ENCODE measurements around the gene RARG. TPM values are rescaled to one million over a fixed set of nuclear protein-coding genes. Genes with fewer than 3 reads are reported as not detected.

The RARG gene
- total and polyA plus RNA-seq, 2 of the 8 experiments (the other 6 are each of a cell fraction or from before 2014, with no cell fraction given): 68.6 to 68.9 TPM

GRCh38 chr12:53204351-53204750 lies 27.7 kb downstream of the RARG start:
- no peak overlapping the region for H3K4me3 ChIP-seq (ENCODE audit: extremely low read depth in 1 of 4, insufficient read depth in 2 of 4, low read depth in 3 of 4, low read length in 4 of 4)
- peaks cover 5% of the 10 kb centered on the region; the same call in 1 of the 2 replicates for H3K23me2 ChIP-seq (ENCODE audit: low read depth, low read length)
- no peaks in the 10 kb centered on the region for H3K36me3 ChIP-seq (ENCODE audit: control insufficient read depth in 2 of 4, insufficient read depth in 4 of 4, low read length in 3 of 4)
- no peak overlapping the region for H2BK120ac ChIP-seq (replicated peaks; ENCODE audit: low read depth, low read length)
- no peak overlapping the region for H2BK15ac ChIP-seq (ENCODE audit: low read length)
- ChIA-PET POLR2A (ENCODE audit: partially characterized antibody) (interaction anchor here (1.4 kb wide), 1 partner anchor 9 kb away, joined by 4 read pairs; no protein-coding TSS in a partner anchor), CTCF (ENCODE audit: partially characterized antibody) (interaction anchor here (1.1 to 22.3 kb wide), 6 partner anchors 9 to 86 kb away, joined by 4 to 573 read pairs (median 84); partner anchors contain the start of genes CSAD, MYG1, PFDN5 and RARG)
- no peak overlapping the region for H3K4me2 ChIP-seq (ENCODE audit: insufficient read depth in 1 of 2, low read depth in 2 of 2, low read length in 2 of 2)
- no peak overlapping the region for H2BK5ac ChIP-seq (ENCODE audit: low read depth, low read length)
- 64% methylated on average over 1 of the region's 1 CpG; no CpG with 5 or more reads in 1 of the 2 experiments for WGBS, 2 experiments (ENCODE audit: extremely low coverage in 1 of 2, insufficient coverage in 1 of 2, insufficient read length in 1 of 2, insufficient replicate concordance in 2 of 2, low coverage in 1 of 2, low lambda C conversion rate in 2 of 2, missing lambda C conversion rate in 1 of 2)
- H3K14ac ChIP-seq (ENCODE audit: insufficient read length): no peak overlapping the region
- no peak for TF ChIP-seq CHD1 (IDR thresholded peaks at IDR 0.05; ENCODE audit: low read depth, low read length)
- TF ChIP-seq CHD2 (IDR thresholded peaks at IDR 0.05; ENCODE audit: low read length): no peak
- TF ChIP-seq TEAD4 (IDR thresholded peaks at IDR 0.05; ENCODE audit: low read depth, low read length): no peak
- TF ChIP-seq RAD21 (IDR thresholded peaks at IDR 0.05 in 1 of 2, conservative IDR thresholded peaks at IDR 0.05 in 1 of 2; ENCODE audit: low read depth in 2 of 2, low read length in 2 of 2): no peak
- no peak for TF ChIP-seq SRF (IDR thresholded peaks at IDR 0.05; ENCODE audit: low read depth, low read length)
- no peak for TF ChIP-seq JUND (IDR thresholded peaks at IDR 0.05; ENCODE audit: low read length)
- no peak for TF ChIP-seq TAF7 (optimal IDR thresholded peaks at IDR 0.05; ENCODE audit: borderline replicate concordance, low read depth, low read length)
- no peak for TF ChIP-seq ATF3 (IDR thresholded peaks at IDR 0.05; ENCODE audit: insufficient read depth, low read depth, low read length)
- TF ChIP-seq BACH1 (IDR thresholded peaks at IDR 0.05; ENCODE audit: low read length): no peak
- H4K20me1 ChIP-seq (replicated peaks in 1 of 2; ENCODE audit: control insufficient read depth in 1 of 2, insufficient read depth in 2 of 2, low read length in 2 of 2): no peaks in the 10 kb centered on the region
- no peak overlapping the region for H2AFZ ChIP-seq (ENCODE audit: low read length)
- H3K79me2 ChIP-seq (ENCODE audit: control insufficient read depth in 1 of 2, insufficient read depth in 2 of 2, low read length in 2 of 2): no peaks in the 10 kb centered on the region
- DNase-seq (ENCODE audit: low read depth in 1 of 2, low spot score in 2 of 2) (no peak), FAIRE-seq (no peak)
- no peak overlapping the region for H3K23ac ChIP-seq (ENCODE audit: insufficient read length)
- no peaks in the 10 kb centered on the region for H3K9me3 ChIP-seq (ENCODE audit: insufficient read depth in 2 of 2, low read depth in 1 of 2, low read length in 1 of 2)
- H3K4me1 ChIP-seq (replicated peaks in 1 of 4; ENCODE audit: control insufficient read depth in 3 of 4, insufficient read depth in 4 of 4, low read length in 3 of 4): peaks cover 0 to 2% (median 0%) of the 10 kb centered on the region in 4 experiments; a peak in 1 of 7 replicates
- no peaks in the 10 kb centered on the region; a peak in 3 of 7 replicates for H3K27me3 ChIP-seq (replicated peaks in 1 of 4; ENCODE audit: control insufficient read depth in 3 of 4, extremely low read depth in 1 of 4, insufficient read depth in 3 of 4, low read length in 3 of 4)
- H2BK12ac ChIP-seq (ENCODE audit: low read depth, low read length): no peak overlapping the region
- no peak overlapping the region for H3K4ac ChIP-seq (replicated peaks; ENCODE audit: insufficient read length, low read depth, low read length)
- H3K56ac ChIP-seq (replicated peaks; ENCODE audit: insufficient read length, low read depth, low read length): no peak overlapping the region
- no peak overlapping the region for H4K8ac ChIP-seq (ENCODE audit: extremely low read depth, insufficient read depth, low read length)
- no peaks in the 10 kb centered on the region for H3K79me1 ChIP-seq (ENCODE audit: low read depth, low read length)
- H4K91ac ChIP-seq (replicated peaks; ENCODE audit: insufficient read length, low read length): no peak overlapping the region
- H2BK20ac ChIP-seq (ENCODE audit: low read length): no peak overlapping the region
- no peak overlapping the region for H3K9ac ChIP-seq (replicated peaks in 1 of 4; ENCODE audit: extremely low read depth in 1 of 4, low read depth in 3 of 4, low read length in 3 of 4)
- H3K18ac ChIP-seq (ENCODE audit: extremely low read depth, low read length): no peak overlapping the region
- H2AK5ac ChIP-seq (ENCODE audit: low read depth, low read length): no peak overlapping the region
- H4K5ac ChIP-seq (ENCODE audit: insufficient read length, low read depth, low read length): no peak overlapping the region
- no peak overlapping the region for H3K27ac ChIP-seq (ENCODE audit: low read depth, low read length)
